Activated CD4-positive, alpha-beta T cell treated with anti-CD3 and anti-CD28 coated beads, Interleukin-2, amount 50 U/mL, for 4 hours (primary cell): Measurements from ENCODE around the gene CDC42EP2.
"Not testable (repeated sequence)": the region's sequence is repeated elsewhere in the genome, so short reads cannot be mapped to it uniquely, and the experiment has no call there.

Source experiments
- DNase-seq, 2 experiments: peaks; one replicate each; pipeline ENCODE4 v3.0.0-alpha.2; 2020

Gene CDC42EP2

GRCh38 chr11:65321076-65321475 lies 6.4 kb downstream of the CDC42EP2 start:
- DNase-seq = no peak

- no peak for DNase-seq
These were observed 7.3 kb downstream of the CDC42EP2 start for GRCh38 chr11:65321828-65322485.

GRCh38 chr11:65323813-65324212 lies 9.1 kb downstream of the CDC42EP2 start:
- DNase-seq = no peak

- no peak for DNase-seq
These were observed 10.8 kb downstream of the CDC42EP2 start for GRCh38 chr11:65325435-65325834.

GRCh38 chr11:65327021-65327420 lies 12.4 kb downstream of the CDC42EP2 start:
- DNase-seq = no peak

- no peak for DNase-seq
These were observed 14.8 kb downstream of the CDC42EP2 start for GRCh38 chr11:65329478-65329877.

- DNase-seq = peak; percentile 78 to 80
These were observed 15.3 kb downstream of the CDC42EP2 start for GRCh38 chr11:65329944-65330403.

GRCh38 chr11:65330544-65330943 lies 15.9 kb downstream of the CDC42EP2 start:
- no peak for DNase-seq

GRCh38 chr11:65332591-65332990 lies 17.9 kb downstream of the CDC42EP2 start:
- not testable (repeated sequence) for DNase-seq

- no peak for DNase-seq
These were observed 20.1 kb downstream of the CDC42EP2 start for GRCh38 chr11:65334696-65335295.

GRCh38 chr11:65338676-65339075 lies 24.0 kb downstream of the CDC42EP2 start:
- no peak for DNase-seq

- no peak for DNase-seq
These were observed 25.6 kb downstream of the CDC42EP2 start for GRCh38 chr11:65340226-65340625.

GRCh38 chr11:65341856-65342255 lies 27.2 kb downstream of the CDC42EP2 start:
- DNase-seq = no peak

GRCh38 chr11:65351511-65351910 lies 36.8 kb downstream of the CDC42EP2 start:
- no peak for DNase-seq

- DNase-seq = no peak
These were observed 38.1 kb downstream of the CDC42EP2 start for GRCh38 chr11:65352783-65353182.

- DNase-seq = no peak
These were observed 38.7 kb downstream of the CDC42EP2 start for GRCh38 chr11:65353376-65353775.

GRCh38 chr11:65353900-65354264 lies 39.2 kb downstream of the CDC42EP2 start:
- DNase-seq = no peak

GRCh38 chr11:65354265-65355012 lies 39.8 kb downstream of the CDC42EP2 start, which contains the start of gene TIGD3:
TIGD3 (plus strand) TSS chr11:65354751; CDS start chr11:65355809, 1,058 bp downstream.
- peak; percentile 96 for DNase-seq

- DNase-seq = peak; percentile 70
These were observed 40.5 kb downstream of the CDC42EP2 start for GRCh38 chr11:65355013-65355775.

GRCh38 chr11:65355776-65356393 lies 41.2 kb downstream of the CDC42EP2 start:
- DNase-seq = no peak

GRCh38 chr11:65356394-65356972 lies 41.8 kb downstream of the CDC42EP2 start:
- DNase-seq = no peak

- DNase-seq = no peak
These were observed 43.2 kb downstream of the CDC42EP2 start for GRCh38 chr11:65357856-65358356.
